GM21576 (cell line): ENCODE data around the gene ST6GALNAC2.
"Not testable (repeated sequence)": the region's sequence is repeated elsewhere in the genome, so short reads cannot be mapped to it uniquely, and the experiment has no call there.

Source experiments
- ATAC-seq: cut with Tn5 transposase; IDR thresholded peaks from one replicate; pipeline ENCODE4 v1.9.1; 2021; ENCODE audit warnings: mild to moderate bottlenecking, moderate library complexity; ENCODE audit not compliant: unreplicated experiment

The ST6GALNAC2 gene

DNA sequence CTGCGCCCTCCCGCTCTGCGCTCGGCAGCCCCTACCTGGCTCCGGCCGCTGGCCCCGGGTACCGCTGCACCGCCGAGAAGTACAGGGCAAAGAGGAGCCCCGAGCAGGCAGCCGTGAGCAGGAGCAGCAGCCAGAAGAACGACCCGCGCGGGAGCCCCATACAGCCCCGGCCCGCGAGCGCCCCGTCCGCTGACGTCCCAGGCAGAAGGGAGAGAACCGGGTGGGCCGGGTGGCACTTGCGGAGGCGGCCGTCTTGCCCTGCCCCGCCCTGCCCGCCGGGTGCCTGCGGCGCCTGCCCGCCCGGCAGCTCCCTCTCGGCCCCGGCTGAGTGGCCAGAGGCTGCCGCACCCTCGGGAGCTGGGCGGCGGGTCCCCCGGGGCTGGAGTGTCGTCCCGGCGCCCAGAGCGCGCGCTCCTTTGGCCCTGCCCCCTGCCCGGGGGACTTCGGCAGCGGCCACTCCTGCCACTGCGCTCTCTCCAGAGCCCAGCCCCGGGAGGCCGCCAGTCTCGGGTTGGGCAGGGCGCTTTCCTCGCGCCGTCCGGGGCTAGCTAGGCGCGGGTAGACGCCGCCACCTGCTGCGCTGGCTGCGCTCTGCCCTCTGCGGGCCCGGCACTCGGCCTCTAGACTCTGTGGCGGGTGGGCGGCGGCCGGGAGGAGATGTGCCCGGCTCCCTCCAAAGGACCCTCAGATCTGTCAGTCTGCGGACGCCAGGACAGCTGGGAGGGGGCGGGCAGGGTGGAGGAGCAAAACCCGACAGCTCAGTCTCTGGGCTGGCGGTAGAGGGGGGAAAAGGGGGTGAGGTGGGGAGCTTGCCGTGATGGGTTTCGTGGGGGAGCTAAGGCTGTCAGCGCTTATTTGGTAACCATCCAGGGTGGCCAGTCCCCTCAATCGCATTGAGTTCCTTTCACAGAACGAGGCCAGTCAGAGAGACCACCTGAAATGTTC is at the start of gene ST6GALNAC2:
Gene ST6GALNAC2, minus strand, starts transcription at position 212 of the 945 bp plus-strand sequence. Its CDS starts 52 bp downstream, at position 160.
- ATAC-seq = no peak

GRCh38 chr17:76635039-76635438 is 49.4 kb upstream of the ST6GALNAC2 start:
- no peak for ATAC-seq

GRCh38 chr17:76633628-76634328 is 48.1 kb upstream of the ST6GALNAC2 start:
- ATAC-seq = no peak

GRCh38 chr17:76631821-76632565 is 46.3 kb upstream of the ST6GALNAC2 start:
- ATAC-seq = no peak

DNA sequence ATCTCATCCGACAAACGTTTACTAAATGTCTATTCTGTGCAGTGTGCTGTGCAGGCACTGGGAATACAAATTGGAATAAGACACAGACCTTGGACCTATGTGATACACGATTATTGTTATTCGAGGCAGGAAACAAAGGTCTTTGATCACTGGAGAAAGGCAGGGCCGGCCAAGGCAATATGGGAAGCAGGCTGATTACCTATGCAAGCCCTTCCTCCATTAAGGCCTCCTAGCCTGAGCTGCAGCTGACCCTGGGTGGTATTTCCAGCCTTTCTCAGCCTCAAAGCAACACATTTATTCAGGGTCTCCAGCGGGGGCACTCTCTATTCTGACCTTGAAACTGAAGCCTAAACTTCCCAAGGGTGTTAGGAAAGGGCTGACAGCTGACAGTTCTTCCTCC is 44.5 kb upstream of the ST6GALNAC2 start:
- no peak for ATAC-seq

GRCh38 chr17:76627510-76627909 is 41.9 kb upstream of the ST6GALNAC2 start:
- no peak for ATAC-seq

DNA sequence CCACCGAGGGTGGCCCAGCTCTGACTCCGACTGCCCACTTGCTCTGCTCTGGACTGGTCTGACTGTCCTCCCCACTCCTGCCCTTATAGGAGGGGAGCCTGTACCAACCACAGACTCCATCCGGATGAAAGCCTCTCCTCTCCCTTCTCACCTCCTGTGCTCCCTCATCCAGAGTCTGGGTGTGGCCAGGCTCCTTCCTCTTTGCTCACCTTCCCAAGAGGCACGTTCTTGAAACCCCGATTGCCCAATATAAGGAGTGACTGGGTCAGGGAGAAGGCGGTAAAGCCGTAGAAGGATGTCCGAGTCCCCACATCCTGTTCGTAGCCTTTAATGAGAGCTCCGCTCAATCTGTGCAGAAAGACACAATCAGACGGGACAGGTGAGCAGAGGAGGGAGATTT is 40.8 kb upstream of the ST6GALNAC2 start:
- ATAC-seq = no peak

- ATAC-seq = no peak
Observed at GRCh38 chr17:76625496-76625895, 39.8 kb upstream of the ST6GALNAC2 start.

DNA sequence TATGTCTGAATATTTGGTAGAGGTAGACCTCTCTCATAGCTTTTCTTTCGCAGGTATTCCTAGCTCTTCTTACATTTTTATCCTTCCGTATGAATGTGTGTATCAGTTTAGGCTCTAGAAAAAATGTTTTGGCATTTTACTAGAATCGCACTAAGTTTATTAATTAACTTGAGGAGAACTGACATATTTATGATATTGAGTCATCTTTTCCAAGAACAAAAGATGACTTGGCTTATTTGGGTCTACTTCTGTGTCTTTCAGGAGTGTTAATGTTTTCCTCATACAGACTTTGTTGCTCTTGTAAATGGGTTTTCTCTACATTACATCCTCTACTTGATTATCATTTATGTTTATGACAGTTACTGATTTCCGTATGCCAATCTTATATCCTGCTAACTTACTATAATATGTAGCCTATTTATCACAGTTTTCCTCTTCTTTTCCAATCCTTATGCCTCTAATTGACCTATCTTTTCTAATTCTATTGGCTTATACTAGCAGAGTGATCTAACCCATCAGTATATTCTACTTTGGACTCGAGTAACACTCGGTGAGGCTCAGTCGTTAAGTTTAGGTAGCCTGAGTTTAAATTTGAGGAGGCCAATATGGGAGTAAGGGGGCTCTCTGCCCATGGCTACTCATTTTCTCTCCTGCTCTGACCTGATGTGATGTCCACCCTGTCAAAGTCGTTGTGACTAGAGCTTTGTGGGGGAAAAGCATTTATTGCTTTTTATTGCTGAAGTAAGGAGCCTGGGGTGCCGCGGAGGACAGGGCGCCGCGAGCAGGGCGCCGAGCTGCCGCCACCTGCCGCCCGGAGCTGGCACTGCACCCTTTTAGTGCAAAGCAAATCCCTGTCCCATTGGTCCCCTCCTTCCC is 37.8 kb upstream of the ST6GALNAC2 start:
- ATAC-seq = no peak

GRCh38 chr17:76617838-76618237 is 32.2 kb upstream of the ST6GALNAC2 start:
- ATAC-seq = no peak

GRCh38 chr17:76614912-76615617 is 29.4 kb upstream of the ST6GALNAC2 start:
- ATAC-seq = no peak

GRCh38 chr17:76614064-76614759 is 28.6 kb upstream of the ST6GALNAC2 start:
- ATAC-seq = not testable (repeated sequence)

- no peak for ATAC-seq
Observed at GRCh38 chr17:76612977-76613851, 27.6 kb upstream of the ST6GALNAC2 start.

- no peak for ATAC-seq
Observed at GRCh38 chr17:76612465-76612864, 26.8 kb upstream of the ST6GALNAC2 start.

GRCh38 chr17:76611758-76612157 is 26.1 kb upstream of the ST6GALNAC2 start:
- no peak for ATAC-seq

DNA sequence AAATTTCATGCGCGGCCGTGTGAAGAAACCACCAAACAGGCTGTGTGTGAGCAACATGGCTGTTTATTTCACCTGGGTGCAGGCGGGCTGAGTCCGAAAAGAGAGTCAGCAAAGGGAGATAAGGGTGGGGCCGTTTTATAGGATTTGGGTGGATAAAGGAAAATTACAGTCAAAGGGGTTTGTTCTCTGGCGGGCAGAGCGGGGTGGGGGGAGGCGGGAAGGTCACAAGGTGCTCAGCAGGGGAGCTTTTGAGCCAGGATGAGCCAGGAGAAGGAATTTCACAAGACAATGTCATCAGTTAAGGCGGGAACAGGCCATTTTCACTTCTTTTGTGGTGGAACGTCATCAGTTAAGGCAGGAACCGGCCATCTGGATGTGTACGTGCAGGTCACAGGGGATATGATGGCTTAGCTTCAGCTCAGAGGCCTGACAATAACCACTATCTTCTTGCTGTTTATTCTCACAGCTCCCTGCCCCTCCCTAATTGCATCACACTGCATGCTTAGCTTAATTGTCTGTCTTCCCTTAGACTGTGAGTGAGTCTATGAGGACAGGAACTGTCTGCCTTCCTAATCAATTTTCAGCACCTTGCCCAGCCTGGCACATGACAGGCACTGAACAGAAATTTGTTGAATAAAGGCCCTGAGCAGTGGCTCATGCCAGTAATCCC is 25.6 kb upstream of the ST6GALNAC2 start:
- ATAC-seq = not testable (repeated sequence)

DNA sequence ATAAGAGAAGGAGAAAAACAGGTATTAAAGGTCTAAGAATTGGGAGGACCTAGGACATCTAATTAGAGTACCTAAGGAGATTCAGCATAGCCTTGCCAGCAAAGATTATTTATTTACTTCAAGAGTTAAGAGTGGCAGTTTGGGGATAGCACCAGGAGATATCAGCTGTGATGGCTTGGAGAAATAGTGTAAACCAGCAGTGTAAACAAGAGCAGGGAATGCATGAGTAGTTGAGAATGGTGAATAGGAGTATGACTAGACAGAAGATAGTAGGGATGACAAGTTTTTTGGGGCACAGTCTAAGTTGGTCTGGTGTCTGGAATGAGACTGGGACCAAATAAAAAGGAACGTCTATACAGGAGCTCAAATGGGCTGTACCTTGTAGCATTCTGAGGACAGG is 21.0 kb upstream of the ST6GALNAC2 start:
- not testable (repeated sequence) for ATAC-seq
